NCI-H2107 treated with DMSO at 0.1 percent for 48 hours (cell line): ENCODE results near the gene ACO2.

Experiments
- DNase-seq: peaks from one replicate; lab custom pipeline; 2025; ENCODE audit not compliant: unreplicated experiment; lab: John Stamatoyannopoulos, UW

ACO2 gene

GRCh38 chr22:41488076-41488475 lies 19.2 kb downstream of the ACO2 start:
- no peak for DNase-seq

DNA sequence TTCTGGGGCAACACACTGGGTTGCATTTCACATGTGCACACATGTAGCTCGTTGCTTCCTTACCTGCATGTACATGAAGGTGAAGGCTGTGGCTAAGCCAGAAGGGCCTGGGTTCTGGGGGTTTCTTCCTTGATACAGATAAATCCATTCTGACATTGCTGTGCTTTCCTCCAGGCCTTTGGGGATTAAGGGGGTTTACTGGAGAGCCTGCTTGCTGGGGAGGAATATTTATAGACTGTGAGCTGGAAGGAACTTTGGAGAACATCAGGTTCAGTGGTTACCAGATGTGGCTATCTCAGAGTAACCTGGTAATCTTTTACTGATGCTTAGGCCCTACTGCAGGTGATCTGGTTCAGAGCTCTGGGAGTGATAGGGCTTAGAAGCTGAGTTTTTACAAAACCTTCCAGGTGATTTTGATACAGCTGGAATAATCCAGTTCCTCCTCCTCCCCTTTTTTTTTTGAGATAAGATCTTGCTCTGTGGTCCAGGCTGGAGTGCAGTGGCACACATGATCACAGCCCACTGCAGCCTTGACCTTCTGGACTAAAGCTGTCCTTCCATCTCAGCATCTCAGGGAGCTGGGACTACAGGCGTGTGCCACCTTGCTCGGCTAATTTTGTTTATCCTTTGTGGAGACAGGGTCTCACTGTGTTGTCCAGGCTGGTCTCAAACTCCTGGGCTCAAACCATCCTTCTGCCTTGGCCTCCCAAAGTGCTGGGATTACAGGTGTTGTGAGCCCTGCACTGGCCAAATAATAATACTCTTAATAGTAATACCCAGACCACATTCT lies 19.9 kb downstream of the ACO2 start:
- DNase-seq = no peak

GRCh38 chr22:41491374-41492100 lies 22.6 kb downstream of the ACO2 start:
- no peak for DNase-seq

DNA sequence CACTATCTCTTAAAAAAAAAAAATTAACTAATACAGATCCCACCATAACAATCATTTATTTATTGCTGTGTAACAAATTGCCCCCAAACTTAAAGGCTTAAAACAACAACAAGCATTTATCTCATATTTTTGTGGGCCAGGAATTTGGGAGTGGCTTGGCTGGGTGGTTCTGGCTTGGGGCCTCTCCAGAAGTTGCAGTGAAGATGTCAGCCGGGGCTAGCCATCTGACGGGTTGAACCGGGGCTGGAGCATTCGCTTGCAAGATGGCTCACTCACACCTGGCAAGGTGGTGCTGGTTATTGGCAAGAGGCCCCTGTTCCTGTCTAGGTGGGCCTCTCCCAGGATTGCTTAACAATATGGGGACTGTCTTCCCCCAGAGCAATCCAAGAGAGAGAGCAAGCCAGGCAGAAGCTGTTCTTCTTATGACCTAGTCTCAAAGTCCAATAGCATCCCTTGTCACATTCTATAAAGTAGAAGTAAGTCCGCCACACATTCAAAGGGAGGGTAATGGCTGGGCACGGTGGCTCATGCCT lies 29.5 kb downstream of the ACO2 start:
- DNase-seq = no peak

- DNase-seq = no peak
These were observed 30.8 kb downstream of the ACO2 start for GRCh38 chr22:41499624-41500280.

DNA sequence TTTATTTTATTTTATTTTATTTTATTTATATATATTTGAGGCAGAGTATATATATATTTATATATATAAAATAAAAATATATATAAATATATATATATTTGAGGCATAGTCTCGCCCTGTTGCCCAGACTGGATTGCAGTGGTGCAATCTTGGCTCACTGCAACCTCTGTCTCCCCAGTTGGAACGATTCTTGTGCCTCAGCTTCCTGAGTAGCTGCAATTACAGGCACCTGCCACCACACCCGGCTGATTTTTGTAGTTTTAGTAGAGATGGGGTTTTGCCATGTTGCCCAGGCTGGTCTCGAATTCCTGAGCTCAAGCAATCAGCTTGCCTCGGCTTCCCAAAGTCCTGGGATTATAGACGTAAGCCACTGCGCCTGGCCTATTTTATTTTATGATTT lies 31.4 kb downstream of the ACO2 start:
- no peak for DNase-seq

GRCh38 chr22:41501209-41501608 lies 32.3 kb downstream of the ACO2 start:
- DNase-seq = no peak

- DNase-seq = no peak
These were observed 35.5 kb downstream of the ACO2 start for GRCh38 chr22:41504397-41504796.

DNA sequence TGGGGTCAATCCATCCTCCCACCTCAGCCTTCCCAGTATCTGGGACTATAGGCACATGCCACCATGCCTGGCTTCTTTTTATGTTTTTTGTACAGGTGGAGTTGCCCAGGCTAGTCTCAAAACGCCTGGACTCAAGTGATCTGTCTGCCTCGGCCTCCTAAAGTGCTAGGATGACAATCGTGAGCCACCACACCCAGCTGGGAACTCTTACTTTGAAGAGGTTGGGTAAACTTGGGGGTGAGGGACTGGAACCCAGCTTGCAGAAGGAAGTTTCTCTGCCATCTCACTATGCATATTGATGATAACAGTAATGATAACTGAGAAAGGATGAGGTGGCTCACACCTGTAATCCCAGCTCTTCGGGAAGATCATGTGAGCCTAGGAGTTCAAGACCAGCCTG lies 35.9 kb downstream of the ACO2 start:
- no peak for DNase-seq

GRCh38 chr22:41505511-41506220 lies 36.7 kb downstream of the ACO2 start:
- no peak for DNase-seq

DNA sequence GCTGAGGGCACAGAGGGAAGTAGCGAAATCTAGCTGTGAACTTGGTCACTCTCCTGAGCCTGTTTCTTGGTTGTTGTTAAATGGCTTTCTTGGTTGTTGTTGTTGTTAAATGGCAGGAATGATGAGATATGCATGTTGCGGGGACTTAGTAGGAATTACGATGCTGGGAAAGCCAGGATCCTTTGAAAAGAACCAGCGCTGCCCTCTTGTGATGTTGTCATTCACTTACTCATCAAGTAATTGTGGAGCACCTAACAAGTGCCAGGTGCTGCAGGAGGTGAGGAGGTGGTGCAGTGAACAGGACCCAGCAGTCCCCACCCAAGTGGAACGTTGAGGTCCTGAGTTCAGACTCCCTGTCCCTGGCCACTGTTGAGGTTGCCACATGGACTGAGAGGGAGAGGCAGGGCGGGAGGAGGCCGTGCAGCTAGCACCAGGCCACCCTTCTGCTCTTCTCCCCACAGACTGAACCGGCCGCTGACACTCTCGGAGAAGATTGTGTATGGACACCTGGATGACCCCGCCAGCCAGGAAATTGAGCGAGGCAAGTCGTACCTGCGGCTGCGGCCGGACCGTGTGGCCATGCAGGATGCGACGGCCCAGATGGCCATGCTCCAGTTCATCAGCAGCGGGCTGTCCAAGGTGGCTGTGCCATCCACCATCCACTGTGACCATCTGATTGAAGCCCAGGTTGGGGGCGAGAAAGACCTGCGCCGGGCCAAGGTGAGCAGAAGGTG lies 38.6 kb downstream of the ACO2 start:
- no peak for DNase-seq

- DNase-seq = no peak
These were observed 39.9 kb downstream of the ACO2 start for GRCh38 chr22:41508770-41509170.

GRCh38 chr22:41511521-41511968 lies 42.6 kb downstream of the ACO2 start:
- no peak for DNase-seq

DNA sequence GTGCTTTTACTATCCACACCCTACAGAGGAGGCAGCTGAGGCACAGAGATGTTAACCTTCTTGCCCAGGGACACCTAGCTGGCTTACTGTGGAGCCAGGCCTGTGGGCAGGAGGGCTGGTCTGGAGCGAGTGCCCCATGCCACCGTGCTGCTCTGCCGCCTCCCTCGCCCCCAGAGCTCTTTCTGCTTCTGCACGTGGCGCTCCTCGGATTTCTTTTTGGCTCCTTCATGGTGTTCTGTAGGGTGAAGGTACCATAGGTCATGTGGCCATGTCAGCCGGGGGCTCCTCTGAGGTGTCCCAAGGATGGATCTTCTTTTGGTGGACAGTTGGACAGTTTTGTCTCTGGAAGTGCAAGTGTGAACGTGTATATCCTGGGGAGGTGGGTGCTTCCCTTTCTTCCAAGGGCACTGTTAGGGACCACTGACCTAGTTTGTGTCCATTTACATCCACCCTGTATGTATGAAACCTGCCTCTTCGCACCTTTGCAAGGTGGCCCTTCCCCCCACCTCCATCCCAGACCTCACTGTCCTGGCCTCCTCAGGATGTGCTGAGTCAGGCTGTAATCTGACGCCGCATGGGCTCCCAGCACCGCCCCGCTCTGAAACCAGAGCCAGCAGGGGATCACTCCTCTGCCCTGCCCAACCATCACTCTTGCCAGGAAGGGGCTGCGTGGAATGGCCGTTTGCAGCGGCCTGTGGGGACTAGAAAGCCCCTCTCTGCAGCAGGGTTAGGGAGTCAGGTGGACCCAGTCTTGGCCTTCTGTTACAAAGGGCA lies 43.7 kb downstream of the ACO2 start:
- DNase-seq = peak; percentile 27

- DNase-seq = no peak
These were observed 44.5 kb downstream of the ACO2 start for GRCh38 chr22:41513391-41513790.

DNA sequence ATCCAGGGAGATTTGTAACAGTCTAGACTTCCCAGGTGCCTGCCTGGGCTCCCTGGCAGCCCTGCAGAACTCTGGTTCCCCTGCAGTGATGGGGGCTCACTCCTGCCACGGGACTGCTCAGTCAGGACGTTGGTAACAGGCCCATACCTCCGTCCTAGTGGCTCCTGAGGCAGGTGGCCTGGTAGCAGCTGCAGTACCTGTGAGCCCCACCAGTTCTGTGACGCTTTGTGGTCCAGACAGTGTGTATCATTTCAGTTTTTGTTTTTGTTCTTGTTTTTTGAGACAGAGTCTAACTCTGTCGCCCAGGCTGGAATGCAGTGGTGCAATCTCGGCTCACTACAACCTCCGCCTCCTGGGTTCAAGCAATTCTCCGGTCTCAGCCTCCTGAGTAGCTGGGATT lies 47.5 kb downstream of the ACO2 start:
- DNase-seq = no peak

DNA sequence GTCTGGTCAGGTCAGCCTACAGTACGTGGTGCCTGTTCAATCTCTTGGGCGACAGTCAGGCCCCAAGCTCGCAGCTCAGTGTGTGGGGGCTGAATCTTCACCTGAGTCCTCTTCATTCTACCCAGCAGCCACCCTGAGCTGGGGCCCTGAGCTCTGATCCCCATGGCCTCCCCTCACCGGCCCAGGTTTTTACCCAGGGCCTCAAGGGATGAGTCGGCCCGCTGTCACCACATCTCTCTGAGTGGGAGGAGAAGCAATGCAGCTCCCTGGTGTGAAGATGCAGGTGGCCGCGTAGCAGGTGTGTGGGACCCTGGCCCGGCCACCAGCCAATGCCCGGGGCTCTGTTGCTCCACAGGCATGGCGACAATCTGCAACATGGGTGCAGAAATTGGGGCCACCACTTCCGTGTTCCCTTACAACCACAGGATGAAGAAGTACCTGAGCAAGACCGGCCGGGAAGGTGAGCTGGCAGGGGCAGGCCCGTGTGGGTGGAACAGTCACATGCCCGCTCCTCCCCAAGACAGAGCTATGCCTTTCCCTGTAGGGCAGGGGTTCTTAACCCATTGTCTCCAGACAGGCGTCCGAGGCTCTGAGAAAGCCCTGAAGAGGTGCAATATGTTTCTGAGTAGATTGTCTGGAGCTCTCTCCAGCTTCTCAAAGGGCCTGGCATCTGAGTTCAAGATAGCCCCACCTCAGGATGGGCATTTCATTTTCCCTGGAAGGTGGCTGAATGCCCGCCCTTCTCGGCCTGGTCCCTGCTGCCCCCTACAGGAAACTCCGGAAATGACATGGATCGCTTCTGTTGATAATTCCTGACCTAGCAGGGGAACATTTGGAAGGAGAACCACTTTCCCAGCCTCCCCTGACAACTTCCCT lies 48.5 kb downstream of the ACO2 start:
- DNase-seq = peak; percentile 27

DNA sequence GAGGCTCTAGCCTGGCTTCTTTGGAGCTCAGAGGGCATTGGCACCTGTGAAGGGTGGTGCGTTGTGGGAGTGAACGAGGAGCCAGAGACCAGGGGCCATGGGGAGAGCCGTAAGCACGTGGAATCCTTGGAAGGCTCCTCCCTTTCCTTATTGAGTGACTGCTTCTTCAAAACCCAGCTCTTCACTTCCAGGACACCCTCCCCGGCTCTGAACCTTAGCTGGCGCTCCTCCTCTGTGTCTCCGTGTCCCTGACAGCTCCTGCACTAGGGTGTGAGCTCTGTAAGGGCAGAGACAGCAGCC lies 49.1 kb downstream of the ACO2 start:
- no peak for DNase-seq

DNA sequence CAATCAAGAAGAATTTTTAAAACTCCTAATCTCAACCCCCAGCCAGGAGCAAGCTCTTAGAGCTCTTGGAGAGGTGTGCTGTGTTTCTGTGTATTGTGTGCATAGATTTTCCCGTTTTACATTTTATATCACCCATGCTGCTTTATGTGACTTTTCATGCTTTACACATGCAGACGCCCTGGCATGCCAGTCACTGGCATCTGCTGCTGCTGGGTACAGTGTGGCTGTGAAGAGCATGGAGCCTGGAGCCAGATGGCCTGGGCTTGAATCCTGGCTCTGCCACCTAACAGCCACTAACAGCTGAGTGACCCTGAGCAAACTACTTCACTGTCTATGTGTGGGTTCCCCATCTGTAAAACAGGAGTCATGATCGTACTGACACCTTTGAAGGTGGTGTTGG lies 52.2 kb downstream of the ACO2 start:
- DNase-seq = no peak
